IMR-90 (cell line): ENCODE results near the gene FAM124A. TPM values are rescaled to one million over a fixed set of nuclear protein-coding genes. Genes with fewer than 3 reads are reported as not detected.

Experiments
- ATAC-seq: fragments of 200-7000 bp; cut with Tn5 transposase; 2 replicates; pipeline ENCODE4 v1.9.1; 2020; ENCODE audit warnings: low read depth, mild to moderate bottlenecking, moderate library complexity
- BruUV-seq: library from RNA; stranded (reverse); fragments of 400-500 nt; replicated peaks from 2 replicates; lab custom pipeline; 2021; lab: Mats Ljungman, UMichigan
- CTCF ChIA-PET: fragments of 300-600 bp; formaldehyde crosslinking; extraction: SDS; loops from one replicate; lab custom pipeline; 2021; ENCODE audit warnings: antibody characterized with exemption; lab: Yijun Ruan, JAX
- POLR2A ChIA-PET: fragments of 300-600 bp; sonication (Branson Sonifier 250); formaldehyde crosslinking; loops from one replicate; lab custom pipeline; 2022; ENCODE audit warnings: antibody characterized with exemption; ENCODE audit not compliant: unreplicated experiment; lab: Charles Lee
- DNase-seq: peaks from one replicate; pipeline ENCODE4 v3.0.0; 2013
- H2AFZ ChIP-seq: replicated peaks from 2 replicates; pipeline ENCODE3; 2013; ENCODE audit warnings: low read length, mild to moderate bottlenecking; ENCODE audit not compliant: poor library complexity
- H2AK5ac ChIP-seq: 2 replicates; pipeline ENCODE4 v1.6.1; 2013; ENCODE audit warnings: low read depth, low read length, inconsistent platforms
- H2AK9ac ChIP-seq: replicated peaks from 2 replicates; pipeline ENCODE3; 2013; ENCODE audit warnings: mild to moderate bottlenecking, low read depth, low read length, moderate library complexity; ENCODE audit not compliant: poor library complexity
- H2BK120ac ChIP-seq: 2 replicates; pipeline ENCODE4 v1.6.1; 2013; ENCODE audit warnings: low read depth, low read length, inconsistent platforms
- H2BK15ac ChIP-seq: 3 replicates; pipeline ENCODE4 v1.6.1; 2013; ENCODE audit warnings: low read depth, low read length, inconsistent platforms
- H2BK20ac ChIP-seq: 2 replicates; pipeline ENCODE4 v1.6.1; 2013; ENCODE audit warnings: low read depth, mild to moderate bottlenecking, inconsistent platforms, low read length, moderate library complexity
- H2BK5ac ChIP-seq: 2 replicates; pipeline ENCODE4 v1.6.1; 2013; ENCODE audit warnings: mild to moderate bottlenecking, low read depth, low read length, inconsistent platforms; ENCODE audit not compliant: poor library complexity, severe bottlenecking
- H3K14ac ChIP-seq: replicated peaks from 2 replicates; pipeline ENCODE4 v1.6.1; 2013; ENCODE audit warnings: low read depth, low read length, inconsistent platforms
- H3K18ac ChIP-seq: 2 replicates; pipeline ENCODE4 v1.6.1; 2013; ENCODE audit warnings: low read depth, low read length, control low read depth
- H3K23ac ChIP-seq: 2 replicates; pipeline ENCODE4 v1.6.1; 2013; ENCODE audit warnings: low read depth, low read length, inconsistent platforms
- H3K27ac ChIP-seq: 2 replicates; pipeline ENCODE4 v1.5.1; 2013; ENCODE audit warnings: mild to moderate bottlenecking, control low read depth, low read length; ENCODE audit not compliant: insufficient read depth
- H3K27me3 ChIP-seq: 2 replicates; pipeline ENCODE4 v1.6.1; 2013; ENCODE audit warnings: low read length; ENCODE audit not compliant: control insufficient read depth, insufficient read depth
- H3K36me3 ChIP-seq: 2 replicates; pipeline ENCODE4 v1.6.1; 2013; ENCODE audit warnings: low read length, mixed read lengths; ENCODE audit not compliant: control insufficient read depth, insufficient read depth
- H3K4ac ChIP-seq: 2 replicates; pipeline ENCODE4 v1.6.1; 2013; ENCODE audit warnings: low read depth, low read length, inconsistent platforms
- H3K4me1 ChIP-seq: 2 replicates; pipeline ENCODE4 v1.6.1; 2013; ENCODE audit warnings: low read length, mixed read lengths; ENCODE audit not compliant: control insufficient read depth, insufficient read depth
- H3K4me2 ChIP-seq: 2 replicates; pipeline ENCODE4 v1.6.1; 2013; ENCODE audit warnings: low read depth, mild to moderate bottlenecking, control low read depth, low read length, moderate library complexity
- H3K4me3 ChIP-seq: 2 replicates; pipeline ENCODE4 v1.5.1; 2013; ENCODE audit warnings: low read depth, mild to moderate bottlenecking, control low read depth, low read length, moderate library complexity; ENCODE audit not compliant: insufficient read depth
- H3K56ac ChIP-seq: 2 replicates; pipeline ENCODE4 v1.6.1; 2013; ENCODE audit warnings: low read length, inconsistent platforms; ENCODE audit not compliant: insufficient read depth; ENCODE audit errors: extremely low read depth
- H3K79me1 ChIP-seq, 2 experiments: 2 replicates each; pipeline ENCODE4 v1.6.1; 2013; ENCODE audit warnings: low read length in 2 of 2, inconsistent platforms in 1 of 2, low read depth in 1 of 2
- H3K9ac ChIP-seq: 2 replicates; pipeline ENCODE4 v1.6.1; 2013; ENCODE audit warnings: low read depth, low read length, control low read depth
- H3K9me1 ChIP-seq: 2 replicates; pipeline ENCODE4 v1.6.1; 2013; ENCODE audit warnings: low read length, inconsistent platforms; ENCODE audit not compliant: insufficient read depth
- H3K9me3 ChIP-seq: 2 replicates; pipeline ENCODE4 v1.6.1; 2013; ENCODE audit warnings: low read length; ENCODE audit not compliant: control insufficient read depth, insufficient read depth
- H4K20me1 ChIP-seq: 2 replicates; pipeline ENCODE4 v1.6.1; 2013; ENCODE audit warnings: low read length, inconsistent platforms; ENCODE audit not compliant: insufficient read depth
- H4K5ac ChIP-seq: 2 replicates; pipeline ENCODE4 v1.6.1; 2013; ENCODE audit warnings: mild to moderate bottlenecking, low read depth, low read length, control low read depth
- H4K8ac ChIP-seq, 2 experiments: 2 replicates each; pipeline ENCODE4 v1.6.1; 2013; ENCODE audit warnings: low read depth in 2 of 2, low read length in 2 of 2, control low read depth in 1 of 2, inconsistent platforms in 1 of 2
- H4K91ac ChIP-seq: 2 replicates; pipeline ENCODE4 v1.6.1; 2013; ENCODE audit warnings: low read depth, low read length, inconsistent platforms; ENCODE audit not compliant: insufficient read depth
- BHLHE40 ChIP-seq: fragments of 150-350 bp; IDR thresholded peaks from 2 replicates; pipeline ENCODE4 v1.6.1; 2016; ENCODE audit warnings: mild to moderate bottlenecking, low read depth, low read length
- CEBPB ChIP-seq: IDR thresholded peaks from 2 replicates; pipeline ENCODE4 v1.6.1; 2012; ENCODE audit warnings: low read depth, low read length, improper control_type of control experiment
- CHD1 ChIP-seq: IDR thresholded peaks from 2 replicates; pipeline ENCODE4 v1.6.1; 2012; ENCODE audit warnings: low read depth, low read length, improper control_type of control experiment
- ELK1 ChIP-seq: fragments of 150-350 bp; IDR thresholded peaks from 2 replicates; pipeline ENCODE4 v1.6.1; 2016; ENCODE audit warnings: low read depth, mild to moderate bottlenecking, low read length, moderate library complexity, borderline replicate concordance
- FOS ChIP-seq: fragments of 150-350 bp; IDR thresholded peaks from 2 replicates; pipeline ENCODE4 v1.6.1; 2016; ENCODE audit warnings: low read depth, low read length
- MAFK ChIP-seq: IDR thresholded peaks from 2 replicates; pipeline ENCODE4 v1.6.1; 2012; ENCODE audit warnings: low read depth, low read length, improper control_type of control experiment
- MAZ ChIP-seq: IDR thresholded peaks from 2 replicates; pipeline ENCODE4 v1.6.1; 2012; ENCODE audit warnings: low read depth, mild to moderate bottlenecking, low read length, improper control_type of control experiment, moderate library complexity, borderline replicate concordance
- MXI1 ChIP-seq: IDR thresholded peaks from 2 replicates; pipeline ENCODE4 v1.6.1; 2012; ENCODE audit warnings: low read depth, mild to moderate bottlenecking, low read length, moderate library complexity, borderline replicate concordance
- NFE2L2 ChIP-seq: fragments of 150-350 bp; IDR thresholded peaks from 2 replicates; pipeline ENCODE4 v1.6.1; 2016; ENCODE audit warnings: low read depth, mild to moderate bottlenecking, low read length
- POLR2A ChIP-seq: IDR thresholded peaks from 2 replicates; pipeline ENCODE4 v1.6.1; 2012; ENCODE audit warnings: mild to moderate bottlenecking, low read depth, low read length
- RAD21 ChIP-seq: IDR thresholded peaks from 2 replicates; pipeline ENCODE4 v1.6.1; 2012; ENCODE audit warnings: low read length, improper control_type of control experiment
- RCOR1 ChIP-seq: IDR thresholded peaks from 2 replicates; pipeline ENCODE4 v1.6.1; 2012; ENCODE audit warnings: mild to moderate bottlenecking, low read length, improper control_type of control experiment; ENCODE audit not compliant: insufficient replicate concordance
- RFX5 ChIP-seq: IDR thresholded peaks from 2 replicates; pipeline ENCODE4 v1.8.0; 2012; ENCODE audit warnings: low read depth, mild to moderate bottlenecking, low read length, moderate library complexity
- SMC3 ChIP-seq: fragments of 150-350 bp; IDR thresholded peaks from 2 replicates; pipeline ENCODE4 v1.6.1; 2016; ENCODE audit warnings: low read depth, mild to moderate bottlenecking, antibody characterized with exemption, low read length, moderate library complexity
- USF2 ChIP-seq: fragments of 150-350 bp; IDR thresholded peaks from 2 replicates; pipeline ENCODE4 v1.6.1; 2017; ENCODE audit warnings: mild to moderate bottlenecking, antibody characterized with exemption, low read length, low read depth
- WGBS, 2 experiments: methylation state at CpG; one replicate each; pipeline versions ENCODE4 v1.1.5 to v1.1.7; 2013; ENCODE audit warnings: missing lambda C conversion rate in 2 of 2; ENCODE audit not compliant: insufficient read length in 1 of 2; ENCODE audit errors: extremely low coverage in 2 of 2; 5-methylcytosine and 5-hydroxymethylcytosine counted together
- dilution Hi-C: fragments of 300-500 bp; cut with HindIII; formaldehyde crosslinking; loops from one replicate; pipeline ENCODE4 v1.14.3; 2018; ENCODE audit warnings: low sequenced_read_pairs; ENCODE audit not compliant: unreplicated experiment
- in situ Hi-C: fragments of 300-500 bp; cut with MboI; formaldehyde crosslinking; loops from 3 replicates; pipeline ENCODE4 v1.14.3; 2019; ENCODE audit warnings: low sequenced_read_pairs, inconsistent platforms, mixed read lengths
- intact Hi-C: fragments of 100-400 bp; cut with micrococcal nuclease; formaldehyde crosslinking; loops from 2 replicates; pipeline ENCODE4 v1.10.0; 2022
- polyA plus RNA-seq, 3 experiments: library from polyadenylated mRNA; depleted of rRNA; stranded (reverse); fragments of >200 nt; gene quantifications; 2 replicates each; pipeline ENCODE4 v1.2.3, GENCODE V29; 2012; ENCODE audit warnings: low replicate concordance in 1 of 3
- total RNA-seq: library from RNA; depleted of rRNA; stranded (reverse); fragments of >200 nt; gene quantifications from 2 replicates; pipeline ENCODE4 v1.2.3, GENCODE V29; 2012
- TF ChIP-seq, protein P1 (sequence below): conservative IDR thresholded peaks from 2 replicates; pipeline ENCODE4 v1.5.1; 2012; ENCODE audit warnings: mild to moderate bottlenecking, low read depth, low read length, improper control_type of control experiment

The FAM124A gene
- total and polyA plus RNA-seq, 2 of the 4 experiments (the other 2 are of a cell fraction): 0.03 TPM; not detected in 1

GRCh38 chr13:51231456-51231855 is 9.3 kb downstream of the FAM124A start:
- Histone ChIP-seq H3K9me3 (0 out of 2 replicates have a peak, but pooled peaks cover 3% of the 10 kb centered on the region), H2BK120ac (no peak overlapping the region), H3K27me3 (peaks cover 37% of the 10 kb centered on the region), H4K5ac (no peak overlapping the region), H3K4me1 (peaks cover 2% of the 10 kb centered on the region; the same call in 1 of the 2 replicates), H2BK20ac (no peak overlapping the region), H3K23ac (no peak overlapping the region), H3K4me3 (no peak overlapping the region), H2AK5ac (no peak overlapping the region), H2AFZ (no peak overlapping the region), H3K9ac (no peak overlapping the region), H2BK5ac (no peak overlapping the region), H3K4me2 (no peak overlapping the region), H3K36me3 (no peaks in the 10 kb centered on the region), H4K20me1 (no peaks in the 10 kb centered on the region), H2BK15ac (no peak overlapping the region), H3K79me1 (no peaks in the 10 kb centered on the region), H3K27ac (no peak overlapping the region), H4K91ac (no peak overlapping the region), H3K56ac (no peak overlapping the region), H3K18ac (no peak overlapping the region), H4K8ac (no peak overlapping the region), H3K9me1 (no peaks in the 10 kb centered on the region), H2AK9ac (no peak overlapping the region), H3K14ac (no peak overlapping the region), H3K4ac (no peak overlapping the region)
- no peak for TF ChIP-seq CHD1
- TF ChIP-seq MAFK: no peak
- no peak for TF ChIP-seq ELK1
- no peak for TF ChIP-seq MXI1
- no peak for TF ChIP-seq RFX5
- no peak for TF ChIP-seq RAD21
- no peak for TF ChIP-seq NFE2L2
- TF ChIP-seq CEBPB: no peak
- no peak for TF ChIP-seq BHLHE40
- TF ChIP-seq, protein P1, sequence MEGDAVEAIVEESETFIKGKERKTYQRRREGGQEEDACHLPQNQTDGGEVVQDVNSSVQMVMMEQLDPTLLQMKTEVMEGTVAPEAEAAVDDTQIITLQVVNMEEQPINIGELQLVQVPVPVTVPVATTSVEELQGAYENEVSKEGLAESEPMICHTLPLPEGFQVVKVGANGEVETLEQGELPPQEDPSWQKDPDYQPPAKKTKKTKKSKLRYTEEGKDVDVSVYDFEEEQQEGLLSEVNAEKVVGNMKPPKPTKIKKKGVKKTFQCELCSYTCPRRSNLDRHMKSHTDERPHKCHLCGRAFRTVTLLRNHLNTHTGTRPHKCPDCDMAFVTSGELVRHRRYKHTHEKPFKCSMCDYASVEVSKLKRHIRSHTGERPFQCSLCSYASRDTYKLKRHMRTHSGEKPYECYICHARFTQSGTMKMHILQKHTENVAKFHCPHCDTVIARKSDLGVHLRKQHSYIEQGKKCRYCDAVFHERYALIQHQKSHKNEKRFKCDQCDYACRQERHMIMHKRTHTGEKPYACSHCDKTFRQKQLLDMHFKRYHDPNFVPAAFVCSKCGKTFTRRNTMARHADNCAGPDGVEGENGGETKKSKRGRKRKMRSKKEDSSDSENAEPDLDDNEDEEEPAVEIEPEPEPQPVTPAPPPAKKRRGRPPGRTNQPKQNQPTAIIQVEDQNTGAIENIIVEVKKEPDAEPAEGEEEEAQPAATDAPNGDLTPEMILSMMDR: no peak
- no peak for TF ChIP-seq RCOR1
- TF ChIP-seq MAZ: no peak
- no peak for TF ChIP-seq SMC3
- no peak for TF ChIP-seq USF2
- no peak for TF ChIP-seq FOS
- TF ChIP-seq POLR2A: no peak
- DNase-seq: no peak
- no TSS peak for BruUV-seq
- in situ Hi-C loops: no loop called here
- dilution Hi-C loops: no loop called here
- POLR2A ChIA-PET: no interaction called here
- intact Hi-C loops: no loop called here
- CTCF ChIA-PET: no interaction called here
- WGBS, 2 experiments: no CpG with 5 or more reads among the region's 2 CpGs
- ATAC-seq: no peak
